IMR-90 (cell line): ENCODE measurements around the gene ABLIM3. TPM values are rescaled to one million over a fixed set of nuclear protein-coding genes. Genes with fewer than 3 reads are reported as not detected.

Experiments
- MAFK ChIP-seq: IDR thresholded peaks from 2 replicates; pipeline ENCODE4 v1.6.1; 2012; ENCODE audit warnings: low read depth, low read length, improper control_type of control experiment
- polyA plus RNA-seq, 3 experiments: library from polyadenylated mRNA; depleted of rRNA; stranded (reverse); fragments of >200 nt; gene quantifications; 2 replicates each; pipeline ENCODE4 v1.2.3, GENCODE V29; 2012; ENCODE audit warnings: low replicate concordance in 1 of 3
- total RNA-seq: library from RNA; depleted of rRNA; stranded (reverse); fragments of >200 nt; gene quantifications from 2 replicates; pipeline ENCODE4 v1.2.3, GENCODE V29; 2012
- TF ChIP-seq, protein P1 (sequence below): conservative IDR thresholded peaks from 2 replicates; pipeline ENCODE4 v1.5.1; 2012; ENCODE audit warnings: mild to moderate bottlenecking, low read depth, low read length, improper control_type of control experiment

ABLIM3 gene
- total and polyA plus RNA-seq, 2 of the 4 experiments (the other 2 are of a cell fraction) = 33.3 to 69.9 TPM

DNA sequence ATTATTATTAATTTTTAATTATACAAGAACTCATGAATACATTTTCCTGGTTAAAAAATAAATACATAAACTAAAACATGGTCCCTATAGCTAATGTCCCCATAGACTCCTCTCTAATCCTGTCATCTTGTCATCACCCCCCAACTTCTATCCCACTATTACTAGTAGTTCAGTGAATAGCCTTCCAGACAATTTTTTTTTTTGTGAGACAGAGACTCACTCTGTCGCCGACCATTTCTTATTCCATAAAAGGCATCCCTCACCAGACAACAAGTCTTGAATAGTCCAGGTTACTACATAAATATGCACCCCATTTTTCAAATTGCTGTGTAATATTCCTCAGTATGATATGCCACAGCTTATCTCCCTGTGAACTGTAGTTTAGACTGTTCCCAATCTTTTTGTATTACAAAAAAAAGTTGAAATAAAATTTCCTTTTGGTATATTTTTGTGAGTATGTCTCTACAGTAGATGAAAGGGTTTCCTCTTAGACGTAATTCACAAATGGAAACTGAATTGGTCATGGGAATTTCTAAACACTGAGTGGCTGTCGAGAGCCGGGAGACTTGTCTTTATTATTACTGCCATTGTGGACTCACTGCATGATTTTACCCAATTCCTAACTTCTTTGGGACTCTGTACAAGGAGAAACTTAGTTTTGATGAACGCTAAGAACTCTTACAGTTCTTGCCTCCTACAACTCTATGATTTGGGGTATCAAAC lies 6.4 kb upstream of the ABLIM3 start (continued):
- TF ChIP-seq, protein P1, sequence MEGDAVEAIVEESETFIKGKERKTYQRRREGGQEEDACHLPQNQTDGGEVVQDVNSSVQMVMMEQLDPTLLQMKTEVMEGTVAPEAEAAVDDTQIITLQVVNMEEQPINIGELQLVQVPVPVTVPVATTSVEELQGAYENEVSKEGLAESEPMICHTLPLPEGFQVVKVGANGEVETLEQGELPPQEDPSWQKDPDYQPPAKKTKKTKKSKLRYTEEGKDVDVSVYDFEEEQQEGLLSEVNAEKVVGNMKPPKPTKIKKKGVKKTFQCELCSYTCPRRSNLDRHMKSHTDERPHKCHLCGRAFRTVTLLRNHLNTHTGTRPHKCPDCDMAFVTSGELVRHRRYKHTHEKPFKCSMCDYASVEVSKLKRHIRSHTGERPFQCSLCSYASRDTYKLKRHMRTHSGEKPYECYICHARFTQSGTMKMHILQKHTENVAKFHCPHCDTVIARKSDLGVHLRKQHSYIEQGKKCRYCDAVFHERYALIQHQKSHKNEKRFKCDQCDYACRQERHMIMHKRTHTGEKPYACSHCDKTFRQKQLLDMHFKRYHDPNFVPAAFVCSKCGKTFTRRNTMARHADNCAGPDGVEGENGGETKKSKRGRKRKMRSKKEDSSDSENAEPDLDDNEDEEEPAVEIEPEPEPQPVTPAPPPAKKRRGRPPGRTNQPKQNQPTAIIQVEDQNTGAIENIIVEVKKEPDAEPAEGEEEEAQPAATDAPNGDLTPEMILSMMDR = no peak
- TF ChIP-seq MAFK = no peak
